H7 (cell line): ENCODE measurements around the gene RGPD4. TPM values are rescaled to one million over a fixed set of nuclear protein-coding genes. Genes with fewer than 3 reads are reported as not detected.

Source experiments
- total RNA-seq: library from RNA; depleted of rRNA; stranded (reverse); fragments of >200 nt; shearing (Covaris generic); gene quantifications from 2 replicates; pipeline ENCODE4 v1.2.3, GENCODE V29; 2014; rRNA removed

The RGPD4 gene
- total RNA-seq, 1 experiment from 2014 or later, result not detected

Other genes starting within 250 kb of the RGPD4 start
- gene SLC5A7, start 159.6 kb downstream of the RGPD4 start, total RNA-seq, result 0.03 TPM in 1 of 2 replicates, not detected in the other